Fibroblast of skin of right quadriceps (primary cell): ENCODE results near the gene REP15.
"Not testable (repeated sequence)": the region's sequence is repeated elsewhere in the genome, so short reads cannot be mapped to it uniquely, and the experiment has no call there.

Source experiments
- DNase-seq: peaks from one replicate; pipeline ENCODE4 v3.0.0-alpha.2; 2013

REP15 gene, protein sequence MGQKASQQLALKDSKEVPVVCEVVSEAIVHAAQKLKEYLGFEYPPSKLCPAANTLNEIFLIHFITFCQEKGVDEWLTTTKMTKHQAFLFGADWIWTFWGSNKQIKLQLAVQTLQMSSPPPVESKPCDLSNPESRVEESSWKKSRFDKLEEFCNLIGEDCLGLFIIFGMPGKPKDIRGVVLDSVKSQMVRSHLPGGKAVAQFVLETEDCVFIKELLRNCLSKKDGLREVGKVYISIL

DNA sequence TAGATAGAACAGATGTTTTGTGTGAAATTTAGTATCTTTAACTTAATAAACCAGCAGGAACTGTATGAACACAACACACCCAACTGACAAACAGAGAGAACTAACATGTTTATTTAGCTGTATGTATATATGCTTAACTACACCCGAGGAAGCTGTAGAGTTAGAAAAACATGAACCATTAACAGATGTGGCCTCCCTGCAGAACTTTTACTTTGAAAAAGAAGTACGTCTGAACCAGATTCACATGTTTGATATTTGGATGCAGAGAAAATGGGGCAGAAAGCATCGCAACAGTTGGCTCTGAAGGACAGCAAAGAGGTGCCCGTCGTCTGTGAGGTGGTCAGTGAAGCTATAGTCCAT is at the start of gene REP15:
Gene REP15 (plus strand): TSS at position 155 of the 360 bp plus-strand sequence. CDS start 116 bp downstream, at position 271.
- DNase-seq, result no peak

GRCh38 chr12:27650011-27650410 is 46.2 kb upstream of the REP15 start:
- DNase-seq, result no peak

GRCh38 chr12:27651201-27651600 is 45.0 kb upstream of the REP15 start:
- DNase-seq, result peak; percentile 7

DNA sequence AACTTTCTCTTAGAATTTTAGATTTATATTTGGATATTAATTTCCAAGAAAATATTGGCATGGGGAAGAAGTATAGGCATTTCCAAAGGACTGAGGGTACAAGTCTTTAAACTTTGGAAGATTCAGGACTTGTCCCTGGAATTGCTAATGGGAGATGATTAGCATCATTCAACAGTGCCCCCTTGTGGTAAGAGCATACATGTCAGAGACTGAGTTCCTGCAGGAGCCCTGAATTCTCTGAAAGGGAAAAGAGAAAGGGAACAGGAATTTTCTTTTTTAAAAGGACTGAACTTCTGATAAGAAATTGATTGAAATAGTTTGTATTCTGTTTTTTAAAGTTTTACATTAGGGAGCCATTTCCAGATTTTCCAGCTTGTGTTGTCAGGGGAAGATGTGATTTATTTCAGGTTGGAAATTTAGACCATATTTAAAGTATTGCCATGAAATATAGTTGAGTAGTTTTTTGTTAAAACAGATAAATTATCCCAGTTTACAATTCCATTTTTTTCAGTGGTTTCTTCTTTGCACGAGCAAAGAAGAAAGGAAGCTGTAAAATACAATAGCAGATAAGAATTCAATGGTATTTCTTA is 44.0 kb upstream of the REP15 start:
- DNase-seq, result peak; percentile 76

DNA sequence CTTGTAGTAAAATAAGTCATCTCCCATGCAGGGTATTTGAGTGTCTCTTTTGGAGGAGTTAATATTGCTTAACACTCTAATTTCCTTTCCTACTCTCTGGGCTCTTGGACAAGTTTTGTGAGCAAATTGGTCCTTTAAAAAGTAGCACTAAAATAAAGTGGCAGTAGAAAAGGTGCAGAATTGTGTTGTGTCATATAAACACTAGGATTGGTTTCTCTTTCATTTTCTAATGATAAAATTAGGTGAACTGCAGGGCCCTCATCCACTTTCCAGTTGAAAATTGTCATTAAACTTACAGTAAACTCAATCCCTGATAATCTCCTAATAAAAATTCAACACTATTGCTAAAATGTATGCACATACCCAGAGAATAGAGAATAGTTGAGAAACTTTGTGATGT is 42.6 kb upstream of the REP15 start:
- no peak for DNase-seq

GRCh38 chr12:27655476-27655875 is 40.8 kb upstream of the REP15 start:
- not testable (repeated sequence) for DNase-seq

DNA sequence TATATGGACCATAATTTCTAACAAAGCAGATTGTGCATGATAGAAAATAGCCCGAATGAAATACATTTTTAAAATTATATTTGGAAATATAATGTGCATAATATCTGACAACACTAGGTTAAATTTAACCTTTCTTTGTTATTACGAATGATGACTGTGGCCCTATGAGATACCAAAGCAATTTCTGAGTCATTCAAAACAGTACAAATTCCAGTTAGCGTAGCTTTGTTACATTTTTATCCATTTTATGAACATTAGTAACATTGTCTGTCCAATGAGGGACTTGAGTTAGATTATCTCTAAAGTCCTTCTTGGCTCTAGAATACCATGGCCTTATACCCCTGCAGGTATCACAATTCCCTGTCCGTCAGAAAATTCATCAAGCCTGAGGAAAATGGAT is 39.0 kb upstream of the REP15 start:
- DNase-seq, result peak; percentile 3

GRCh38 chr12:27665704-27666103 is 30.5 kb upstream of the REP15 start:
- no peak for DNase-seq

DNA sequence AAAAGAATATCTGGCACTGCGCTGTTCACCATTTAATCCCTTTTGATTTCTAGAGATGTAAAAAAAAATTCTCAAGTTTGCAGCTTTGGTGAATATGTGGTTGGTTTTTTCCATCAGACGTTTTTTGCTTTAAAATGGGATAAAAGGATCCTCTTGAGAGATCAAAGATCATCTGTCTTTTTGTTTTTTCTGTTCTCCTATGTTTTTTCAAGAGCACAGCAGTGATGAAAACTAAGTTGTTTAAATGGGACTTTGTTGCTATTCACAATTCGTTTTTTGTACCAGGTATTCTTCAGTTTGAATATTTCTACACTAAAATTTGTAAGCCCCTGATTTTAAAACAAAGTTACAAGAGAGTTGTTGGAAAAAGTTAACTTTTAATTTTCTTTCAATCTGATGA is 29.7 kb upstream of the REP15 start:
- DNase-seq, result no peak

DNA sequence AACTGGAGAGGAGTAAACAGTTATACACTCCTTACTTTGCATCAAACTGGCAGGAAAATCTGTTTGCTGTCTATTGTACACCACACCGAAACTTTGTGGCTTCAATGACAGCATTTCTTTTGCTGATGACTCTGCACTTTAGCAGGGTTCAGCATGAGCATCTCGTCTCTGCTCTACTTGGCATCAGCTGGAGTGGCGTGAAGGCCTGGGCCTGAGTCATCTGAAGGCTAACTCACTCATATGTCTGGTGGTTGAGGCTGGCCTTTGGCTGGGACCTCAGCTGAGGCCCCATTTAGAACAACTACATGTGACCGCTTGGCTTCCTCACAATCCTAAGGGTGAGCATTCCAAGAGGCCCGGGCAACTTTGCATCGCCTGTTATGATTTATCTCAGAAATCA is 28.7 kb upstream of the REP15 start:
- DNase-seq, result peak; percentile 32

DNA sequence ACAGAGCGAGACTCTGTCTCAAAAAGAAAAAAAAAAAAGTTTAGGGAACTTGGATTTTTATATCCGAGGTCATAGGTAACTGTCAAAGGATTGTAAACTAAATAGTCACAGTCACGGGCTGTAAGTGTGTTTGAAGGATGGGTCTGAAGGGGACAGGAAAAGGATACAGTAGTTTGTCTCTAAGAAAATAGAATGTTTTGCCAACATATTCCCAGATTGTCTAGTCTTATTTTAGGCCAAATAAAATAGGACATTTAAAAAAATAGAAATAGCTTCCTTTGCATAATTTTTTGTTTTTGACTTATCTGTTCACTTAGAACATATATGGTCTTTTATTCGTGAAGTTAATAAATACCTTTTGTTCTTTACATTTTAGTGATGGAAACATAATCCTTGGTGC is 24.2 kb upstream of the REP15 start:
- DNase-seq, result no peak

- DNase-seq, result no peak
These were observed 23.6 kb upstream of the REP15 start for GRCh38 chr12:27672643-27673042.

DNA sequence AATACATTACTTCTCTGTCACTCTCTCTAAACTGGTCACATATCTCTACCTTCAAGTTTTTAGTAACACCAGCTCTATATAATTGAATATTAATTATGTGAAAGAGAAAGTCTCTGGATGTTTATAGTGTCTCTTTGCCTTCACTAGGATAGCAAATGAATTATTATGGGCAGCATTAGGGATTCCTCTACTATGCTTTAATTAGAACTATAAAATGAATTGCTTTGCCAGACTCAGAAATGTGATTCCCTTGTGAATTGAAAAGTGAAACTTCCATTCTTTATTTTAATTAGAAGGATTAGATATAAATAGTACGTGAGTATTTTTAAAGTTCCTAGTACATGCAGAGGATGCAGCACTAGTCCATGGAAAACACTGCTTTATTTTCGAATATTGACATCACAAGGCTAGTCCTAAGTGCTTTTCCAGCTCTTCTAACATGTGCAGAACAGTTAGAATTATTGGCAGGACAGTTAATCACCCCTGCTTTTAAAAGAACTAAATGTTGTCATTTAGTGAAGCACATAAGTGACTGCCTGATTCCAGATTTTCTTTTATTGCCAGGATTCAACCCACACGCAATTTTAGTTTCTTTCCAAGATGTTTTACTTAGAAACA is 23.0 kb upstream of the REP15 start:
- DNase-seq, result no peak

DNA sequence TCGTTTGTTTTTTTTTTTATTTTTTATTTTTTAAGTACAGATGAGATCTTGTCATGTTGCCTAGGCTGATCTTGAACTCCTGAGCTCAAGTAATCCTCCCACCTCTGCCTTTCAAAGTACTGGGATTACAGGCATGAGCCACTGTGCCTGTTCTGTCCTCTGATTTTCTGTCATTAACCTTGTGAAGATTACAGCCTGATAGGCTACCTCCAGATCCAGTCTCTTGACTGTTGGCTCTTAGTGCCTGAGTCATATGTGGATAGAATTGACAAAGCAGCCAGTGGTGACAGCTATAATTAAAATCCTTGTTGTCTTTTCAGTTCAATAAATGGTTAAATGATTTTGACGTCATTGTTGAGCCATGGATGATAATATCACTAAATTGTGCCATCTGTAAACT is 21.3 kb upstream of the REP15 start:
- no peak for DNase-seq

GRCh38 chr12:27680619-27681018 is 15.6 kb upstream of the REP15 start:
- DNase-seq, result no peak

DNA sequence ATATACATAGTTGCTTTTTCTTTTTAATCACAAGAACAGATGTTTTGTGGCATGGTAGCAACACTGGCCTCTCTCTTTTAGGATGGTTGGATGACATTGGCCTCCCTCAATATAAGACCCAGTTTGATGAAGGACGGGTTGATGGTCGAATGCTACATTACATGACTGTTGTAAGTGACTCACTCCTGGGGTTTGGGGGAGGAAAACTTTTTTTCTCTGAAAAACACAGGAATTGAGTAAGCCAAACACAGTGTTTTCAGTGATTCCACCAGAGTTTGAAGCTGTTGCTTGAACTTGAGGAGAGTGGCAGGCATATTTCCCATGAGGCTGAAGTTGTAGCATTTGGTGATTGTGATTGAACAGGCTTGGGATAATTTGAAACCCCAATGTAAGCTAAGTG is 13.7 kb upstream of the REP15 start:
- DNase-seq, result peak; percentile 28

- no peak for DNase-seq
These were observed 11.0 kb upstream of the REP15 start for GRCh38 chr12:27685274-27685673.

GRCh38 chr12:27686147-27686546 is 10.1 kb upstream of the REP15 start:
- DNase-seq, result no peak

DNA sequence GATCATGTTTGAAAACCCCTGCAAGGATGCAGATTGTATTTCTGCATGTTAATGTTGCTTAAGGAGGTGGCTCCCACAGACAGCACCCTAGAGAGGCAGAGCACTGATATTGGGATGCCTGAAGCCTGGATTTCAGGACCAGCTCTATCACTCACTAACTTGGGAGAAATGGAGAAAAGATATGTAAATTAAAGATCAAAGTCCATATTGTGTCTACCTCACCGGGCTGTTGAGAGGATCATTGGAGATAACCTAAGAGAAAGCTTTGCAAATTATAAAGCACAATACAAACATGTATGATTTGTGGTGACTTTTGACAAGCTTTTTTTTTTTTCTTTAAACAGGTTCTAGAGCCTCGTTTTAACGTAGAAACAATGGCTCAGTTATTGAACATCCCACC is 7.6 kb upstream of the REP15 start:
- DNase-seq, result no peak

DNA sequence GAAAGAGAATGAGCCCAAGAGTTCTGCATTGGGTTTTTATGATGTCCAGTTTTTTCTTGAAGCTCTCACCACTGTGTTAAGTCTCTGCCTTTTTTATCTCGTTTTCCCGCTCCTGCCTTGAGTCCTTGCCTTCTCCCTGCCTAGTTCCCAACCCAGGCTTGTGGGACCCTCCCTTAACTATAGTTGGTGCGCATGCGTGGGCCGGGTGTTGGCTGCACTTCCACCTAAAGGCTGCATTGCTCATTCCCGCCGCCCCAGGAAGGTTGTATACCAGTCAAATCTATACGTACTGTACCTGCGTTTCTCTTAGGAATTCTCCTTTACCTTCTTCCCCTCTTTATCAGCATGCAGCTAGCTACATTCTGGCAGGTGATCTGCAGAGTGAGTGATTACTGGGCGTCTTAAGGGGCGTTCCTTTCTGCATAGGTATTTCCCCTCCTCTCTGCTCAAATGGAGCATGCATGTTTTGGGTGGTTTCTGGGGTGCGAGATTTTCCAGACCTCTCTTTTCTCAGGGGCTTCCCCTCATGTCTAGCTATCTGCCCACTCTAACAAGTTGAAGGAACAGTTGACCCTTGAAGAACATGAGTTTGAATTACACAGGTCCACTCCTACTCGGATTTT is 6.6 kb upstream of the REP15 start:
- DNase-seq, result no peak

GRCh38 chr12:27693403-27693802 is 2.8 kb upstream of the REP15 start:
- DNase-seq, result no peak

DNA sequence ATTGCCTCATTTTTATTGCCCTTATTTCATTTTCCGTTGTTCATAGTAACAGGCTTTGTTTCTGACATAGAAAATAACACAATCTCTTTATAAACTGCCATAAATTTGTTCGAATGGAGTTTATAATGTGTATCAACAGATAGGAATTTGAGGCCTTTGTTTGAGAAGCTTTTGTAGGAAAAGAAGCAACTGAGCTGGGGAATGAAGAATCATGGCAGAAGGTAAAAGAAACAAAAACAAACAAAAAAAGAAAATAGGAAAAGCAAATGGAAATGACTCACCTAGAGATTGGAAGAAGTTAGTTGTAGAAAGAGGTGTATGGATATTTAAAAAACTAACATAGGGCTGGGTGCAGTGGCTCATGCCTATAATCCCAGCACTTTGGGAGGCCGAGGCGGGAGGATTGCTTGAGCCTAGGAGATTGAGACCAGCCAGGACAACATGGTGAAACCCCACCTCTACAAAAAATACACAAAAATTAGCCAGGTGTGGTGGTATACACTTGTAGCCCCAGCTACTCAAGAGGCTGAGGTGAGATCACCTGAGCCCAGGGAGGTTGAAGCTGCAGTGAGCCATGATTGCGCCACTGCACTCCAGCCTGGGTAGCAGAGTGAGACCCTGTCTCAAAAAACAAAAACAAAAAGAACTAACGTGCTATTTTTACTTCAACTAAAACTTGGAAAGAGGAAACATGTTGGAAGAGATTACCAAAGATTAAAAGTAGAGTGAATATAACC is 523 bp upstream of the REP15 start:
- no peak for DNase-seq

- no peak for DNase-seq
These were observed 767 bp downstream of the REP15 start for GRCh38 chr12:27696864-27697564.
